Dendritic cell treated with granulocyte-macrophage colony-stimulating factor and Interleukin-4, amounts not matched to agents 40 ng/mL and 50 ng/mL, for 4 days (primary cell): ENCODE measurements around the gene THADA.

Experiments used
- H3K27ac Mint-ChIP-seq: one replicate; pipeline ENCODE4 v1.8.0; 2022; ENCODE audit warnings: mild to moderate bottlenecking, mixed read lengths
- H3K27me3 Mint-ChIP-seq: one replicate; pipeline ENCODE4 v1.8.0; 2022; ENCODE audit warnings: mild to moderate bottlenecking, mixed read lengths
- H3K36me3 Mint-ChIP-seq: one replicate; pipeline ENCODE4 v1.8.0; 2022; ENCODE audit warnings: low read depth, mixed read lengths
- H3K4me1 Mint-ChIP-seq: one replicate; pipeline ENCODE4 v1.8.0; 2022; ENCODE audit warnings: low read depth, mixed read lengths
- H3K4me3 Mint-ChIP-seq: one replicate; pipeline ENCODE4 v1.8.0; 2022; ENCODE audit warnings: mild to moderate bottlenecking, moderate library complexity, mixed read lengths
- H3K9me3 Mint-ChIP-seq: one replicate; pipeline ENCODE4 v1.8.0; 2022; ENCODE audit warnings: mixed read lengths
- intact Hi-C: fragments of 100-400 bp; cut with micrococcal nuclease; formaldehyde crosslinking; loops from one replicate; pipeline ENCODE4 v1.15.0; 2022

Gene THADA

DNA sequence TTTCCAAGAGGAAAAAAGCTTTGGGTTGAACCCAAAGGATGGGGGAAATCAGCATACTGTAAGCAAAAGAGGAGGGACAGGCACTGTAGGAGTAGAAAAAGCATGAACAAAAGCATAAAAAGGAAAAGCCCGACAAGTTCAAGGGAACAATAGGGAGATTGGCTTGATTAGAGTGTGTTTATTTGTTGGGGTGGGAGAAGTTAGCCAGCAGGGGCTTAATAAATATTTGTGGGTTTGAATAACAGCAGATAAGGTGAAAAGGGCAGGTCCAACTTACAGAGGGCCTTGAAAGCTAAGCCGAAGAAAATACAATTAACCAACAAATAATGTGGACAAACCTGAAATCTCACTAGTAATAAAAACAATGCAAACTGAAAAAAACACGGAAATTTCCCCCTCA, 126.7 kb downstream of the THADA start:
- no peaks in the 10 kb centered on the region for H3K27me3 Mint-ChIP-seq
- no peak overlapping the region for H3K27ac Mint-ChIP-seq
- H3K4me3 Mint-ChIP-seq = no peak overlapping the region
- H3K4me1 Mint-ChIP-seq = peaks cover 21% of the 10 kb centered on the region
- H3K9me3 Mint-ChIP-seq = no peaks in the 10 kb centered on the region
- H3K36me3 Mint-ChIP-seq = peaks cover 15% of the 10 kb centered on the region
- intact Hi-C loops = no loop called here

- Mint-ChIP-seq H3K27ac (no peak overlapping the region), H3K4me1 (peaks cover 19% of the 10 kb centered on the region), H3K27me3 (no peaks in the 10 kb centered on the region), H3K9me3 (no peaks in the 10 kb centered on the region), H3K4me3 (no peak overlapping the region), H3K36me3 (peaks cover 10% of the 10 kb centered on the region)
- intact Hi-C loops = no loop called here
These were observed 127.9 kb downstream of the THADA start for GRCh38 chr2:43467891-43468290.

DNA sequence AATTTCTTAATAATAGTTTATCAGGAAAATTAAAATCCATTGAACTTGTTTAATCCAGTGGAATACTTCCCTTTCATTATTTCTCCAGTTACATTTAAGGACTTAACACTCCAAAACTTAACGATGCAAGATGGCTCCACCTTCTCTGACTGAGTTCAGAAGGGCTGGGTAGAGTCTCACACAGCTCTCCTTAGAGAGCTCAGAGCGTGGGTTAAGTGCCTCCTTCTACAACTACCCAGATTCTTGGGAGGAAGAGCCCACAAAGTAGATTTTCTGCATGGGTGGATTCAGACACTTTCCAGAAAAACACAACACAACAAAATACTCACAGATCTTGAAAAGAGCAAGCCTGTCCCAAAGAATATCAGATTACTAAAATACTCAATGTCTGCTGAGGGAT, 130.6 kb downstream of the THADA start:
- Mint-ChIP-seq H3K4me1 (peaks cover 42% of the 10 kb centered on the region), H3K27ac (no peak overlapping the region)

DNA sequence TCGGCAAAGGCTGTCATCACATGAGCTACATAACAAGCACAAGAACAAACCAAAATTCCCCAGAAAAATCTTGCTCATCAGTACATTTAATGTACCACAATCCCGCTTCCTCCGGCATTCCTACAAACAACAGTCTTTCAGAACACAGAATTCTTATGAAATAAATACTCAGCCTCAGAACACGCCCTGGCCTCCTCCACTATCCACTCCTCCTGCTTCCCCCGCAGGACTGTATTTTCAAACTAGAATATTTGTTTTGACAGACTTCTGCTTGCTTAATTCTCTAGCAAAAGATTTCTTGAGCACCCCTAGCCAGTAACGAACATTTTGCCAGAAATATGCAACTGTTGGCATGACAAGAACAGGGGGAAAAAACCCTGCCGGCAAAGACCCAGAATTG, 131.2 kb downstream of the THADA start:
- no peak overlapping the region for H3K4me3 Mint-ChIP-seq
- no peaks in the 10 kb centered on the region for H3K27me3 Mint-ChIP-seq
- H3K36me3 Mint-ChIP-seq = peaks cover 10% of the 10 kb centered on the region
- peaks cover 42% of the 10 kb centered on the region for H3K4me1 Mint-ChIP-seq
- H3K27ac Mint-ChIP-seq = peak overlapping the region; percentile 72
- H3K9me3 Mint-ChIP-seq = no peaks in the 10 kb centered on the region
- intact Hi-C loops = no loop called here

More for the DNA sequence above, 130.6 kb downstream of the THADA start:
- Mint-ChIP-seq H3K27me3 (no peaks in the 10 kb centered on the region), H3K36me3 (peaks cover 10% of the 10 kb centered on the region), H3K9me3 (no peaks in the 10 kb centered on the region), H3K4me3 (no peak overlapping the region)
- intact Hi-C loops = no loop called here

DNA sequence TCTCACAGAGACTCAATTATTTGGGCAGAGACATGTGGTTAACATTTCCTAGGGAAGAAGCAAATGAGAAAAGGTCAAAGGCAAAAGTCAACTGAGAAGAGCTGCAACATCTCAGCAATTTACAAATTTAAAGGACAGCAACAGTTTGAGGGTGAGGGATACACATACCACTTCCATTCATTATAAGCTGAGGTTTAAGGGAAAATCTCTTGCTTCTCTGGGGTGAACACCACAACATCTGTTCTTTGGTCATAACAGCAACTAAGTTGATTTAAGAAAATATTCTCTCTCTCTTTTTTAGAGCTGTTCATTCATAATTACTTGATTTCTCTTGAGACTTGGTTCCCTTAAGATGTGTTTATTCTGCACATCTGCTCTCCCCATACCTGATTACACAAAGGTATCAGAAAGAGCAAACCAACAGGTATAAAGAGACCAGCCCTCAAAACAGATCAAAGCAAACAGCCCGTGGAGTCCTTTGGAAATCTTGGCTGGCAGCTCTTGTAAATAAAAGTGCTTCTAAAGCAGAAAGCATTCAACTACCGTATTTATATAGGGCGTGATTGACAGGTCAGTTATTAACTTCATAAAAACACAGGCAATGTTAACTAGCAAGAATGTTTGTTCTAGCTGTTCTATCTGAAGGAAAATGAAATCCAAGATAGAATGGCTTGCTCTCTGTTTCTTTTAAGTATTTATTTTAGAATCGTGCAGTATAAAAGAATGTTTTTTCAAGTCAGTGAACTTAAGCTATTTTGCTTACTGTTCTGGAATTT, 132.8 kb downstream of the THADA start:
- Mint-ChIP-seq H3K9me3 (no peaks in the 10 kb centered on the region), H3K4me3 (no peak overlapping the region), H3K27ac (peak overlapping the region; percentile 62), H3K36me3 (peaks cover 10% of the 10 kb centered on the region), H3K27me3 (no peaks in the 10 kb centered on the region), H3K4me1 (peaks cover 55% of the 10 kb centered on the region)
- intact Hi-C loops = no loop called here

- Mint-ChIP-seq H3K4me1 (peaks cover 63% of the 10 kb centered on the region), H3K9me3 (no peaks in the 10 kb centered on the region), H3K36me3 (peaks cover 10% of the 10 kb centered on the region), H3K27ac (peak overlapping the region; percentile 62), H3K27me3 (no peaks in the 10 kb centered on the region), H3K4me3 (no peak overlapping the region)
- intact Hi-C loops = no loop called here
These were observed 134.3 kb downstream of the THADA start for GRCh38 chr2:43461453-43462073.

DNA sequence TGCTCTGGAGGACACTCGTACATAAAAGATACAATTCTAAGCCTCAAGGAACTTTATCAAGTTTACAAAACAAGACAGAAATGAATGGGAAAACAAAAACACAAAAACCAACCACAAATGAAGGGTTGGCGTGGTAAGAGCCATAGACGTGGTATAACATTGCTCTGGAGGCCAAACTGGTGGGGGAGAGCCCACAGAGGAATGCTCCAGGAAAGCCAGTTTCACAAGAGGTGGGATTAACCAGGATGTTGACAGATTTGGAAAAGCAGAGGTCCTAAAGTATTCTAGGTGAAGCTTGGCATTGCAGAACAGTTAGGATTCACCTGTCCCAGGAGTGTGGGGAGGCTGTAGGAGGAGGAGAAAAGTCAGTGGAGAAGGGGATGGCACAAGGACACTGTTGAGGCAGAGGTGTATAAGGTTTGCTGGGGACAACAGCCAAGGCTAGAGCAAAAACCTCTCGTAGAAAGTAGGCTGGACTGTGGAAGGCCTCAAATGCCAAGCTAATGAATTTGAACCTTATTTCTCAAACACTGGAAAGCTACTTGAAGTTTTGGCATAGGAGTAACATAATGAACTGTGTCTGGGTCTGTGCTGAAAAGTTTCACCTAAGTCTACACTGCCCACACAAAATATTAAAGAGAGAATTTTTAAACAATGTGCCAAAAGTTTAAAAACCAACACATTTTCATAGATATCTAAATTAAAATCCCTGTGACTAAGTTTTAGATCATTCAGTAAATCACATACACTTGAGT, 135.1 kb downstream of the THADA start:
- intact Hi-C loops = no loop called here
- Mint-ChIP-seq H3K9me3 (no peaks in the 10 kb centered on the region), H3K27me3 (no peaks in the 10 kb centered on the region), H3K27ac (peak overlapping the region; percentile 62), H3K4me3 (no peak overlapping the region), H3K4me1 (peaks cover 68% of the 10 kb centered on the region), H3K36me3 (peaks cover 3% of the 10 kb centered on the region)

DNA sequence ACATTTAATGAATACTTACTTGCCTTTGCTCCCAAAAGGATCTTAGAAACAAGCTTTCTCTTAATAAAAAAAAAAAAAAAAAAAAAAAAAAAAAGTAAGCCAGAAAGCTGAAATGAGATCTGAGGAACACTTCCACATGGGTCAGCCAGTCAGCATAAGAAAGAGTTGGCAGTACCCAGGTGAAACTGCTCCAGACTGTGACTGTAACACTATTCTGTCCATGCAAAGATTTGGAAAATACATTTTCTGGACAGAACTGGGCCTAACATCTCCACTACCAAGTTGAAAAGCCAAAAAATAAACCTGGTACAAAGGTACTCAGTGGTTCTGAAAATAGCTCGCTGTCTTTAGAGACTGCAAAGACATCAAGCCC, 135.7 kb downstream of the THADA start:
- H3K27ac Mint-ChIP-seq = peak overlapping the region; percentile 62
- H3K4me3 Mint-ChIP-seq = no peak overlapping the region
- no peaks in the 10 kb centered on the region for H3K9me3 Mint-ChIP-seq
- intact Hi-C loops = no loop called here
- H3K27me3 Mint-ChIP-seq = no peaks in the 10 kb centered on the region
- H3K36me3 Mint-ChIP-seq = peaks cover 4% of the 10 kb centered on the region
- peaks cover 68% of the 10 kb centered on the region for H3K4me1 Mint-ChIP-seq

- H3K4me1 Mint-ChIP-seq = peaks cover 68% of the 10 kb centered on the region
- H3K4me3 Mint-ChIP-seq = peak overlapping the region; percentile 38
- no peaks in the 10 kb centered on the region for H3K27me3 Mint-ChIP-seq
- intact Hi-C loops = loop anchor here (1.0 to 5.0 kb wide), 2 partner anchors 33 to 52 kb away; no protein-coding TSS in a partner anchor
- peak overlapping the region; percentile 69 for H3K27ac Mint-ChIP-seq
- peaks cover 5% of the 10 kb centered on the region for H3K36me3 Mint-ChIP-seq
- no peaks in the 10 kb centered on the region for H3K9me3 Mint-ChIP-seq
These were observed 136.2 kb downstream of the THADA start for GRCh38 chr2:43459446-43460173.

DNA sequence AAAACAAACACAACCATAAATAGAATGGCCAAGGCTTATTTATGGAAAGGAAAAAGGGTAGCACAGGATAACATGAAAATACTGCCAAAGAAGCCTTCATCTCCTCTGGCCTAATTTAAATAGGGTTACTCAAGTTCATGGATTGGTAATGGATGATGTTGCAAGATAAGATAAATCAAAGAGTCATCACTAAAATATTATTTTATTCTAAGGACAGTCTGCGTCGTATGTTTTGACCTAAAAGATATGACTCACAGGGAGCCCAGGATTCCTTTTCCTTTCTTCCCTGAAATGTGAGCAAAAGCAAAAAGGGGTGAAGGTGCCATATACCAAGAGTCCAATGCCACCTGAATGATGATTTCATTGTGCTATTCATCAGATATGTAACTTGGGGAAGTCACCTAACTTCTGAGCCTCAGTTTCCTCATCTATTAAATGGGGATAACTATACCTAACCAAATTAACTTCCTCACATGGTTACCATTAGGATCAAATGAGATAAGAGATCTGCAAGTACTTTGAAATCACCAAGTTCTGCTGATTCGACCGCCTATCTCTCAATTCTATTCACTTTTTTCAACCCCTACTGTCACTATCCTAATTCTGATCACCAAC, 137.7 kb downstream of the THADA start:
- Mint-ChIP-seq H3K4me1 (peaks cover 64% of the 10 kb centered on the region), H3K27me3 (no peaks in the 10 kb centered on the region), H3K4me3 (no peak overlapping the region), H3K9me3 (no peaks in the 10 kb centered on the region), H3K27ac (no peak overlapping the region), H3K36me3 (peaks cover 5% of the 10 kb centered on the region)
- intact Hi-C loops = loop anchor here (5.0 kb wide), 1 partner anchor 51 kb away; no protein-coding TSS in a partner anchor

DNA sequence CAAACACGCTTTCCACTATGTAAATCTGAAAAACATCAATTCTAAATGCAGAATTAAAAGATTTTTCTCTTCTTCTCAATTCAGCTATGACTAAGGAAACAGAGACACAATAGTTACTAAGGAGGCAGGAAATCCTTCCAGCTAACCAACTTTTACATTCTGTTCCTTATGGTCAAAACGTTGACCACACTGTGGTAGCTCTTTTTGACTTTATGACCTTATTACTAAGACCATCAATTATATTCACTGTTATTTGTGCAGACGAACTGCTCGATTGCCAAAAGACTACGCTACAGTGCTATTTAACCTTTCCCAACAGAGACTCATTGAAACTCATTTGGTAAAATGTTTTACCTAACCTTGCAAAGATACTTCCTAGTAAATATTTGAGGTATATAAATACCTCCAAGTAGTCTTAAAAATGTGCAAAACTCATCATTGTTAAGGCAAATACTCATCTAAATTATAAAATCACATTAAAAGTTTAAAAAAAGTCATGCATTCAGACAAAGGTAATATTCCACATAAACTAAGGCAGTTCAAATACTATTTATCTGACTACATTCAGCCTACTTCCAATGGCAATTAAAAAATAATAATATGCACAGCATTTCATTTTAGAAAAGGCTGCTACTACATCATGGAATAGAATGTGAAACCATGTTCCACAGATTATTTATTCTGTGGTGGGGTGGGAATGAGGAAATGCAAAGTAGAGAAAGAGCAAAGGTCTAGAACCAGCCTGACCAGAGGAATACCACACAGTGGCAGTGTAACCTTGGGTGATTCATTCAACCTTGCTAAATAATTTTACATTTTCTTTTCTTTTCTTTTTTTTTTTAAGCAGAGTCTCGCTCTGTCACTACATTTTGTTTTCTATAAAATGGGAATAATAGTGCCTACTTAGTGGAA, 139.9 kb downstream of the THADA start:
- H3K36me3 Mint-ChIP-seq = peaks cover 5% of the 10 kb centered on the region
- H3K4me1 Mint-ChIP-seq = peaks cover 63% of the 10 kb centered on the region
- H3K4me3 Mint-ChIP-seq = no peak overlapping the region
- intact Hi-C loops = loop anchor here (5.0 kb wide), 1 partner anchor 49 kb away; no protein-coding TSS in a partner anchor
- peak overlapping the region; percentile 35 for H3K27ac Mint-ChIP-seq
- no peaks in the 10 kb centered on the region for H3K9me3 Mint-ChIP-seq
- no peaks in the 10 kb centered on the region for H3K27me3 Mint-ChIP-seq

DNA sequence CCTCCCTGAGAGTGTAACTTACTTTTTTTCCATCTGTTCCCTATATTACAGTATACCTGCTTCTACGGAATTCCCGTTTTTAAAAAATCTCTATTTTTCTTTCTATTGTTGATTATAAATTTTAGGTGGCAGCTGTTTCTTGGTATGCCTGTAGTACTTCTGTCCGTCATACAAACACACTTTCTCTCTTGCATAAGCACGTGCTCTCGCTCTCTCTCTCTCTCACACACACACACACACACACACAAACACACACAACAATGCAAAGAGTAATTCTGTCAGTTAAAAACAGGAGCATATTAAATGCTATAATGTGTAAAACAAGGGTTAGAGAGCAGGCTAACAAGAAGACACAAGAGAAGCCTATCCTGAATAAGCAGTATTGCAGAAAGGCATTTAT, 140.5 kb downstream of the THADA start:
- Mint-ChIP-seq H3K27me3 (no peaks in the 10 kb centered on the region), H3K4me3 (no peak overlapping the region), H3K9me3 (no peaks in the 10 kb centered on the region), H3K4me1 (peaks cover 61% of the 10 kb centered on the region), H3K36me3 (peaks cover 5% of the 10 kb centered on the region), H3K27ac (peak overlapping the region; percentile 35)
- intact Hi-C loops = loop anchor here (5.0 kb wide), 1 partner anchor 48 kb away; no protein-coding TSS in a partner anchor
